Measurements from ENCODE around the gene PTMS.
"Not testable (repeated sequence)": the region's sequence is repeated elsewhere in the genome, so short reads cannot be mapped to it uniquely, and the experiment has no call there.

PTMS gene

GRCh38 chr12:6736754-6737153 is 29.4 kb upstream of the PTMS start:
- CTCF ChIA-PET, result interaction anchor here (0.5 to 2.9 kb wide), 9 partner anchors 9 to 98 kb away, joined by 3 to 17 read pairs (median 3); partner anchors contain the start of genes COPS7A, MLF2 and PTMS
- Histone ChIP-seq H3K9me3 (ENCODE audit: control insufficient read depth, insufficient read depth, low read depth, low read length) (no peaks in the 10 kb centered on the region), H3K4me1 (ENCODE audit: control insufficient read depth, insufficient read depth, low read length) (no peaks in the 10 kb centered on the region), H3K4me3 (ENCODE audit: low read depth, low read length) (no peak overlapping the region), H3K36me3 (ENCODE audit: control insufficient read depth in 2 of 2, insufficient read depth in 1 of 2, low read length in 2 of 2) (peaks cover 3 to 15% of the 10 kb centered on the region in 2 experiments; a peak in 2 of 3 replicates), H3K27ac (ENCODE audit: extremely low read depth, low read depth, low read length) (no peak overlapping the region)
- TF ChIP-seq ZNF350 (tag by site-specific recombination; IDR thresholded peaks at IDR 0.05) (no peak), PATZ1 (tag by site-specific recombination; IDR thresholded peaks at IDR 0.05) (no peak), ZBTB8A (tag by site-specific recombination; IDR thresholded peaks at IDR 0.05) (no peak), SP2 (tag by site-specific recombination; IDR thresholded peaks at IDR 0.05) (no peak), ZNF133 (tag by site-specific recombination; IDR thresholded peaks at IDR 0.05) (no peak), ZNF121 (tag by site-specific recombination; IDR thresholded peaks at IDR 0.05) (no peak), ZNF707 (tag by site-specific recombination; IDR thresholded peaks at IDR 0.05) (no peak)
- POLR2A ChIA-PET, result interaction anchor here (2.6 kb wide), 1 partner anchor 16 kb away, joined by 13 read pairs; the partner anchor contains the start of gene MLF2

- peaks cover 7 to 15% of the 10 kb centered on the region in 2 experiments for H3K36me3 ChIP-seq (ENCODE audit: control insufficient read depth in 2 of 2, insufficient read depth in 1 of 2, low read length in 2 of 2)
- ChIA-PET POLR2A (interaction anchor here (1.2 kb wide), 1 partner anchor 10 kb away, joined by 3 read pairs; no protein-coding TSS in a partner anchor), CTCF (interaction anchor here (0.8 to 3.3 kb wide), 3 partner anchors 11 to 83 kb away, joined by 3 to 24 read pairs (median 4); partner anchors contain the start of gene MLF2)
- not testable (repeated sequence) for H3K9me3 ChIP-seq (ENCODE audit: control insufficient read depth, insufficient read depth, low read depth, low read length); H3K27ac ChIP-seq (ENCODE audit: extremely low read depth, low read depth, low read length); H3K4me1 ChIP-seq (ENCODE audit: control insufficient read depth, insufficient read depth, low read length); H3K4me3 ChIP-seq (ENCODE audit: low read depth, low read length)
Observed at GRCh38 chr12:6742080-6742479, 24.1 kb upstream of the PTMS start.

GRCh38 chr12:6742834-6743233 is 23.3 kb upstream of the PTMS start:
- POLR2A ChIA-PET, result interaction anchor here (1.2 kb wide), 1 partner anchor 9 kb away, joined by 3 read pairs; no protein-coding TSS in a partner anchor
- peaks cover 13 to 23% of the 10 kb centered on the region in 2 experiments for H3K36me3 ChIP-seq (ENCODE audit: control insufficient read depth in 2 of 2, insufficient read depth in 1 of 2, low read length in 2 of 2)
- no peaks in the 10 kb centered on the region for H3K4me1 ChIP-seq (ENCODE audit: control insufficient read depth, insufficient read depth, low read length)
- no peak overlapping the region for H3K27ac ChIP-seq (ENCODE audit: extremely low read depth, low read depth, low read length)
- CTCF ChIA-PET, result interaction anchor here (0.6 to 3.3 kb wide), 5 partner anchors 10 to 455 kb away, joined by 3 to 24 read pairs (median 4); partner anchors contain the start of gene MLF2
- TF ChIP-seq ZNF175 (tag by site-specific recombination; IDR thresholded peaks at IDR 0.05), result no peak
- TF ChIP-seq ZNF623 (tag by site-specific recombination; IDR thresholded peaks at IDR 0.05), result no peak
- TF ChIP-seq SP3 (tag by site-specific recombination; IDR thresholded peaks at IDR 0.05), result no peak
- TF ChIP-seq ZEB2 (tag by site-specific recombination; IDR thresholded peaks at IDR 0.05), result no peak
- TF ChIP-seq BCL6B (tag by site-specific recombination; IDR thresholded peaks at IDR 0.05), result no peak
- TF ChIP-seq ZFP37 (tag by site-specific recombination; IDR thresholded peaks at IDR 0.05), result no peak
- no peak overlapping the region for H3K4me3 ChIP-seq (ENCODE audit: low read depth, low read length)
- no peaks in the 10 kb centered on the region for H3K9me3 ChIP-seq (ENCODE audit: control insufficient read depth, insufficient read depth, low read depth, low read length)

- POLR2A ChIA-PET, result interaction anchor here (1.2 kb wide), 1 partner anchor 9 kb away, joined by 3 read pairs; no protein-coding TSS in a partner anchor
- H3K36me3 ChIP-seq (ENCODE audit: control insufficient read depth in 2 of 2, insufficient read depth in 1 of 2, low read length in 2 of 2), result peaks cover 18 to 27% of the 10 kb centered on the region in 2 experiments
- CTCF ChIA-PET, result interaction anchor here (0.6 to 3.3 kb wide), 4 partner anchors 10 to 456 kb away, joined by 4 to 24 read pairs (median 4); partner anchors contain the start of gene MLF2
Observed at GRCh38 chr12:6743300-6743699, 22.9 kb upstream of the PTMS start.

More at GRCh38 chr12:6743300-6743699, 22.9 kb upstream of the PTMS start:
- not testable (repeated sequence) for H3K4me3 ChIP-seq (ENCODE audit: low read depth, low read length); H3K9me3 ChIP-seq (ENCODE audit: control insufficient read depth, insufficient read depth, low read depth, low read length); H3K27ac ChIP-seq (ENCODE audit: extremely low read depth, low read depth, low read length); H3K4me1 ChIP-seq (ENCODE audit: control insufficient read depth, insufficient read depth, low read length)
- TF ChIP-seq ZFHX2 (tag by site-specific recombination; conservative IDR thresholded peaks at IDR 0.05) (peak; percentile 38; the same call in 1 of the 2 replicates), EGR2 (tag by site-specific recombination; IDR thresholded peaks at IDR 0.05; ENCODE audit: low read depth) (0 out of 2 replicates have a peak, but pooled peaks have one; percentile 45)
